ENCODE measurements around the gene BZW2.

The BZW2 gene

DNA sequence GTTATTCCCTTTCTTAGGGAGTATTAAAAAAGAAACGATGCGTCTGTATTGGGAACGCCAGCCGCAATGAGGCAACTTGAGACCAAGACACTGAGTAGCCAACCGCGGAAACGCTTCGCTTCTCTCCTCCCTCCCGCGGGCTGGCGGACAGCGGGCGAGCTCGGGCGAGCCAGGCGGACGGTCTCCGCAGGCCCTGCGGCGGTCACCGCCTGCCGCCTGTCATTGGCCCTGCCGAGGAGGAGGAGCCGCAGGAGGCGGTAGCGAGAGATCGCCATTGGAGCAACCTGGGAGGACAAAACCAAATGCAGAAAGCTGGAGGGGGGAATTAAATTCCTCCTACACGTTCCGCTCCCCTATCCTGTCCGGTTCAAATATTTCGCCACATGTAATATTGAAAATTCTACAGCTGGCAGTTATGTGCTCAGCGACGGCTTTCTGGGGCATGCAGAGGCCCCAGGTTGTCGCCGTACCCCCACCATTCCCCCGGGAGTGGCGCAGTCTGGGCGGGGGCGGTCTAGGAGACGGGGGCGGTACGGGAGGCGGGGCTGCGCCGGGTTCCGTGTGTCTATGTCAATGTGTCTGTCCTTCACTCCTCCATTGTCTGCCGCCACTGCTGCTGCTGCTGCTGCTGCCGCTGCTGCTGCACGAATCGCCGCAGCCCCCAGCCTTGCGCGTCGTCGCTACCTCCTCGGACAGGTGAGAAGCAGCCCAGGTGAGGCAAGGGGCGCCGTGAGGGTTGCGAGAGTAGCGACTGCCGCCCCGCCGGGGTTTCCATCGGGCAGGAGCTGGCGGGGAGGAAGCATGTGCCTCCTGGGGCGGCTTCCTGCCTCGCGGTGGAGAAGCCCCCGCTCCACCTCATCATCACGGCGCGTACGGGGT lies at the start of gene BZW2, which contains the start of gene ANKMY2:
BZW2 (plus strand) TSS at position 589 of the 879 bp plus-strand sequence. CDS start 19,263 bp downstream, outside the sequence.
ANKMY2 (minus strand) TSS at position 162 of the 879 bp plus-strand sequence. CDS start 181 bp downstream, outside the sequence.
- peak; percentile 92 for DNase-seq (ENCODE audit: low read depth, low spot score)

GRCh38 chr7:16598015-16598414 lies 48.0 kb upstream of the BZW2 start:
- DNase-seq (ENCODE audit: low read depth, low spot score): no peak

DNA sequence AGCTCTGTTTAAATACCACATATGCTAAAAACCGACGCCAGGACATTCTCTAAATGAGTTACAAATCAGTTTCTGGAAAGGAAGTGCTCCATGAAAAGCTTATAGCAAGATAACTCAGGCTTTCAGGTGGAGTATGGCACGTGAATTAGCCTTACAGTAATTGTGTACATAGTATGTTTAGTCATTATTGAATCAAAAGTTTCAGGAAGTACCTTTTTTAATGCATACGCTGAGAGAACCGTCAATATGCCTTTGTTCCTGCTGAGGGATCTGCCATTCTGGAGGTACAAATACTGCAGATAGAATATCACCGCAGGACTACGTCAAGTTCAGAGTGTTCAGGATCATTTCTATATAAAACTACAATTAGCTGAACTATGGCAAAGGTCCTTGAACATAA lies 46.1 kb upstream of the BZW2 start:
- no peak for DNase-seq (ENCODE audit: low read depth, low spot score)

DNA sequence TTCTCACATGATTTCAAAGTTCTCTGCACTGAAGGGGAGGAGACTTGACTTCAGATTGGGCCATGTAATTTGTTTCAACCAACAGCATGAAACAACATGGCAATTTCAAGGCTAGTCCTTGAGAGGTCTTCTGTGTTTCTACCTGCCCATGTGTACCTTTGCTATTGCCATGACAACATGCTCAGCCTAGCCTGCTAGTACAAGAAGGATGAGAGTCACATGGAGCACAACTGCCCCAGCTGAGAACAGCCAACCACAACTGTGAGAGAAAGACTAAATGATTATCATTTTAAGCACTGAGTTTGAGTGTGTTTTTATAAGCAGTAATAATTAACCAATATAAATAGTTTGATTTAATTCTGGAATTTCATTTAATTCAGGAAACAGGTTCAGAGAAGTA lies 42.3 kb upstream of the BZW2 start:
- DNase-seq (ENCODE audit: low read depth, low spot score): no peak

DNA sequence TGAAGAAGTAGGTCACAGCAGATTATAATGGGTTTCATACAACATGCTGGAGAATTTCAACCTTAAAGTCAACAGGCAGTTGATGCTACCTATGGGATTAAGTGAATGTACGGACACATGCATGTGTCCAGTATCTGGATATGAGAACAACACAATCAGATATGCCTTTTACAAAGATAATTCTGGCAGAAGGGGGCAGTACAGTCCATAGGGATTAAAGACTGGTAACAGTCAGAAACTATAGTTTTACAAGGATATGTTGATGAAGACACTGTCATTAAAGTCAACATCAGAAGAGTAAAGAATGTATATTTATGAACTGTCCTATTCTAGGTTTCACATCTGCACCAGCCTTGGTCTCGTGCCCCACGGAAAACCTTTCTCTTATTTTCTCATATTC lies 41.9 kb upstream of the BZW2 start:
- DNase-seq (ENCODE audit: low read depth, low spot score): no peak

DNA sequence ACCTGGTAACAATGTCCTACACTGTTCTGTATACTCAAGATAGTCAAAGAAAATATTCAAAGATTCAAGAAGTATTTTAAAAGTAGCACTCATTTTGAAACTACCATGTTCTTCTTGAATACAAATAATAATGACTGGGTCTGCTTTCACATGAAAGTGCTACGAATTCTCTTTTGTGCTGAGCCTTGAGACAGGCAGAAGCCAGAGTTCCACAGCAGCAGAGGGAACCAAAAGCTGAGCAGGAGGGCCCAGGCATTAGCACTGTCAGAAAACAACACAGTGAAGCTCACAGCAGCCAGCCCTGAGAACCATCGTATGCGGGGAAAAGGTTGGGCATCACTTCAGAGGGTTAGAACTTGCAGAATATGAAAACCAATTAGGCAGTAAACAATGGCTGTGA lies 39.3 kb upstream of the BZW2 start:
- no peak for DNase-seq (ENCODE audit: low read depth, low spot score)

GRCh38 chr7:16609842-16610450 lies 36.0 kb upstream of the BZW2 start:
- no peak for DNase-seq (ENCODE audit: low read depth, low spot score)

- DNase-seq (ENCODE audit: low read depth, low spot score): no peak
These were observed 34.3 kb upstream of the BZW2 start for GRCh38 chr7:16611711-16612110.

DNA sequence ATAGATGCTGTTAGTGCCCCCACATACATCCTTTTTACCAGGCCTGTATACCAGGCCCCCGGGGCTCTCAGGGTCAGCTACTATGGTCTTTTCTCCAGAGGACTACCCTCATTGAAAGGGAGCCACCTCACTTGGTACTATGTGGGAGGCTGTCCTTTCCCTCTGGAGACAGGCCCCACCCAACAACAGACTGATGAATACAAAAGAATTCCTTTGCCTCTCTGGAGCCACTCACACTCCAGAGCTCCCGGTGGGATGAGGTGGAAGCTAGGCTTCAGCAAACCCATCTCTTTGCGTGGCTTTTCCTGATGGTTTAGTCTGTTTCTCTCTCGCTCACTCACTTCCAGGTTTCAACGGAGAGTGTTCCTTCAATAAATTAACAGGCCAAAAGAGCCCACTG lies 30.8 kb upstream of the BZW2 start:
- no peak for DNase-seq (ENCODE audit: low read depth, low spot score)

DNA sequence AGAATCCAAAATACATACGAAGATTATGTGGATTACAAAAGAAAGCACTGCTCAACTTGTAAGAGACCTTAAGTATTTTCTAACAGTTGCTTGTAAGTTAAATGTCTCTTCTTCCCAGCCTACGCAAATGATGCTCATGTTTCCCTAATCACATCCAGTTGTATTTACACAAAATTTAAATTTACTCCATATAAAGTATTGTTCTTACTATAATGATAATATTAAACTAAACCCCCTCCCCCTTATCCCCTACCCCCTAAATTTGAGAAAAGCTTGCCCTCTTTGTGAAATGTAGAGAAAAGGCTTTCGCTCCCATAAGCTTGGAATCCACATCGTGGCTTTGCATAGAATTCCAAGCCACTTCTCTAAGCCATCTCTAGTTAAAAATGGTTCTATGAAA lies 29.9 kb upstream of the BZW2 start:
- DNase-seq (ENCODE audit: low read depth, low spot score): no peak

DNA sequence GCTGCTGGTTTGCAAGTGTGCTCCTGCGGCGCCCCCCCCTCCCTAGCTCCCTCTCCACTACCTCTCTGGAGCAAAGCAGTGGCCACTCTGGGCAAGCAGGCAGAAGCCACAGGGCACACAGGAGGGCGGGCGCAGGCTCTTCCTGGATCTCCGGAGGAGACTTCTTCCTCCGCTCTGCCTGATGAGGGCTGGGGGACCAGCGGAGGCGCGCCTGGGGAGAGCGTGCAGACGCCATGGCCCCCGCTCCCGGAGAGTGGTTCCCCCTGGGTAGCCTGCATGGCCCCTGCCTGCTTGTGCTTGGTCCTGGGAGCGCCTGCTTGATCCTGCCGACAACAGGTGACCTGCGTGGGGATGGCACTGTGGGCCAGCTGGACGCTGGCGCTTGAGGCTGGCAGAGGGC lies 29.4 kb upstream of the BZW2 start:
- DNase-seq (ENCODE audit: low read depth, low spot score): no peak

- no peak for DNase-seq (ENCODE audit: low read depth, low spot score)
These were observed 26.0 kb upstream of the BZW2 start for GRCh38 chr7:16619979-16620408.

GRCh38 chr7:16626388-16626787 lies 19.6 kb upstream of the BZW2 start:
- DNase-seq (ENCODE audit: low read depth, low spot score): no peak

GRCh38 chr7:16627236-16627635 lies 18.7 kb upstream of the BZW2 start:
- no peak for DNase-seq (ENCODE audit: low read depth, low spot score)

- DNase-seq (ENCODE audit: low read depth, low spot score): no peak
These were observed 15.3 kb upstream of the BZW2 start for GRCh38 chr7:16630654-16631053.

- no peak for DNase-seq (ENCODE audit: low read depth, low spot score)
These were observed 11.7 kb upstream of the BZW2 start for GRCh38 chr7:16634271-16634738.

DNA sequence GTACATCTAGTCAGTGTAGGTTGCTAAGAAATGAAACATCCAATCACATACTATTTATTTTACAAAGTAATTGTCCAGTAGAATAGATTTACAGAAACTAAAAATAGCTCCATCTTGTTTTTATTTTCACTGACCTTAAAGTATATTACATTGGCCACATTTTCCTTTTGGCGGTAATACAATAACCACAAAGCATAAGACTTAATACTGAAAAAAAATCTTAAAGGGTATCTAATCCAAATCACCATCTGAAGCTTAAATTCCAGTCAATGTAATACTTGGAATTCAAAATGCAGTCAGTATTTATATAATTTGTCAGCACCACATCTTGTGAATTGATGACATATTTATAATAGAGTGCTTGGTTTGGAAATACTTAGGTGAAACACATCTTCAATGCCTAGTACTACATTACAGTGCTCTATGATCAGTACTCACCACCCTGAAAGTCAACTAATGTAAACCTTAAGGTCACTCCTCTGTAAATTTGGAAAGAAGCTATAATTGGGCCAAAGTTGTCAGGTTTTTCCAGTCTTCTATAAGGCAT lies 9.4 kb upstream of the BZW2 start:
- no peak for DNase-seq (ENCODE audit: low read depth, low spot score)

- no peak for DNase-seq (ENCODE audit: low read depth, low spot score)
These were observed 8.6 kb upstream of the BZW2 start for GRCh38 chr7:16637379-16637778.

GRCh38 chr7:16638282-16639280 lies 7.4 kb upstream of the BZW2 start:
- no peak for DNase-seq (ENCODE audit: low read depth, low spot score)

- DNase-seq (ENCODE audit: low read depth, low spot score): no peak
These were observed 1.8 kb upstream of the BZW2 start for GRCh38 chr7:16644157-16644556.
